ENCODE data around the gene INSR.

- TF ChIP-seq CTCF (IDR thresholded peaks at IDR 0.05) (no peak), POLR2A (IDR thresholded peaks at IDR 0.05) (no peak)
Observed at GRCh38 chr19:7199613-7200533, 94.3 kb downstream of the INSR start.
